Measurements from ENCODE around the gene CREBL2.
A peak's percentile ranks its signal among the peaks of the same experiment; 100 is the strongest.

Gene CREBL2

DNA sequence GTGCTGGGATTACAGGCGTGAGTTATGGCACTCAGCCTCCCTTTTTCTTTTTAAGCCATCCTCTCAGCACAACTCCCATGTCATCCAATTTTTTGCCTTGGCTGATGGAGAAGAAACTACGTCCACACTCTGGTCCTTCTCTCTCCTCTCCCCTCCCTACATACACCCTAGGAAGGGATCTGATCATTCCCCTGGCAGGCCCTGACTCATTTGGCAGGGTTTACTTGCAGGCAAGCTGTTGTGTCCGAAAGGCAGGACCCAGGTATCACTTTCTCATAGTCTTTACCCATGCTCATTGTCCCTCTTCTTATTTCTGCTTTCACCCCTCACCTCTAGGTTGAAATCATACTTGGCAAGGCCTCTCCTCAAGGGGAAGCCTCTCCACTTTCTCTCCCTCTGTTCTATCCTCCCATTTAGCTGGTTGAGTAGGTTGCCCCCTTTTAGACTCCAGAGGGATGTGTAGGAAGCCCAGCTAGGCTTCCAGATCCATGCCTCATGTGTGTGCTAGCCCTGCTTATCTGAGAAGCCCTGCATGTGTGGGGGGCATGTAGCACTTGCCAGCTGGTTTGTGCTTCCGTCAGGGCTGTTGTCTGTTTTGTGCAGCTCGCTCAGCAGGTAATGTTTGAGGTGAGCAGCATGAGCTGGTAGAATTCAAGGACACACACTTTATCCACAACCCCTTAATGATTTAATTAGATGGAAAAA, 69.5 kb downstream of the CREBL2 start:
- DNase-seq (ENCODE audit: low read depth) = no peak

DNA sequence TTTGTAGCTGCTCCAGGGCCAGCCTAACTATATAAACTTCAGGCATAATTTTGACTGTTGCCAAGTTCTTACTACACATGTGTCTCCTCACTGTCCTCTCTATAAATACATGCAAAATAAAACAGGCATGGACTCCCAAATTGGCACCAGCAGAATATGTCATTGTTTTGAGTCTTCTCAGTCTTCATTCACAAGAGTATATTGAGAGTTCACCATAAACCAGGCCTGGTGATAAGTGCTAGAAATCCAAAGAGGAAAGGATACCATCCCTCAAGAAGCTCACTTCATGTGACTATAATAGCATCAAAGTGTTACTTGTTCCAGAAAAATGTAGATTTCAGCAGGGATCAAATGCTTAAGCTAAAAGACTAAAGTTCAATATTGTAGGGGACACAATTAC, 70.6 kb downstream of the CREBL2 start:
- no peak for DNase-seq (ENCODE audit: low read depth)

DNA sequence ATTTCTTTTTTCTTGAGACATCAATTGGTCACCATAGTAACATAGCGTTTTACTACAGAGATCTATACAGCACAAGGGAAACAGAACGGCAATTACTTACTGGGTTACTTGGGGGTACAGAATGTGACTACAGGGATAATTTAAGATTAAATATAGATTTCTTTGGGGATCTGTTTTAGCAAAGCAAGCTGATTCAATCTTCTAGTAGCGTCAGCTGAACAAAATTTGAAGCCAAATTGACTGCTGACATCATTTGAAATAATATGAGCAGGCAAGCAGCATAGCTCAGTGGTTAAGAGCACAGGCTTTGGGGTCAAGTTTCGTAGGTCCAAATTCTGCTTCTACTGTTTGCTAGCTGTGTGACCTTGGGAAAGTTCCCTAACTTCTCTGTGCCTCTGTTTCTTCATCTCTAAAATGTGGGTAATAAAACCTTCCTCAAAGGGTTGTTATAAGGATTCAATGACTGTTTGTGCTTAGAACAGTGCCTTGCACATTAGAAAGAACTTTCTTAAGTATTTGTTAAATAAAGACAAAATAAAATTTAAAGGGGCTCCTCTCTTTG, 71.5 kb downstream of the CREBL2 start:
- DNase-seq (ENCODE audit: low read depth) = no peak

DNA sequence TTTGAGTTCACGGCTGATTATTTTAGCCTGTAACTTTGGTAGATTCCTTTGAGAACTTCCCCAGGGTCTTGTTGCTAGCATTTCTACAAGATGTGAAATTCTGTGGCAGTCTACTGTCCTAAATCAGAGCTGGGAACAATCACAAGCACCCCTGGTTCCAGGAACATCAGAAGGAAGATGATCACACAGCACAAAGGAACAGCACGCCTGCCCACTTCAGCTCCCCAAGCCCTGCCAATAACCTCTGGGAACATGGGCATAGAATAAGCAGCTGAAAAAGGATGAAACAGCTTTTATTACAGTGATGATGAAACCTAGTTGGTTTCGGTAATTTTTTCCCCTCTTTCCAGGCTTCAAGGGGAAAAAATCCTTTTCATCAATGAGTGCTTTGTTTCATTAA, 72.0 kb downstream of the CREBL2 start:
- no peak for DNase-seq (ENCODE audit: low read depth)

DNA sequence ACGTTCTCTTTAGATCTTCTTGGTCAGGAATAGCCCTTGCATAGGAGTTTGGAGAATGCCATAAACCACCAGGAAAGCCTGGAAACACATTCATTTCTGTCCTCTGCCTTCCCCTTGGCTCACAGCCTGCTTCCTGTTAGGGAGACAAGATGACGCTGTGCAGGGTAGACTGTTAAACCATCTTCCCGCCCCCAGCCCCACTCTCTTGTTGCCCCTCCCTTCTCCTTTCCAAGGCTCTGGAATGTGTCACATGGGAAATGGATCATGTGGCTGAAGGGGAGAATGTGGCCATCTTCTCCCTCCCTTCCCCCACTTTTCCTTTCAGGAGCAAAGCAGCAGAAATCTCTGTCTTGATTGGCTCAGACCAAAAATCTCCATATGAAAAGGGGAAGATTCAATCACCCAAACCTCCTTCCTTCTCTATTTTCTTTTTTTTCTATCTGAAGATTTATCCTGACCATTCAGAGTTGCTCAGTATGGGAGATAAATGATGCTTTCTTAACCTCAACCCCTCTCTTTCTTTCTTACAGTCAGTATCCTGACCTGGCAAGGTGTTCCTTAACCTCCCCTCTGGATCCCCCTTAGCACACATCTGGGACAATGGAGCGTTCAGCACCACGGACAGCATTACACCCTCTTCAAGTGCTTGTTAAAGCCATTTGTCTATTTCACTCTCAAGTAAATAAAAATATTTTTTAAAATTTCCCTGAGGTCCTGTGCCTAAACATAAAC, 72.9 kb downstream of the CREBL2 start:
- DNase-seq (ENCODE audit: low read depth) = peak; percentile 66

DNA sequence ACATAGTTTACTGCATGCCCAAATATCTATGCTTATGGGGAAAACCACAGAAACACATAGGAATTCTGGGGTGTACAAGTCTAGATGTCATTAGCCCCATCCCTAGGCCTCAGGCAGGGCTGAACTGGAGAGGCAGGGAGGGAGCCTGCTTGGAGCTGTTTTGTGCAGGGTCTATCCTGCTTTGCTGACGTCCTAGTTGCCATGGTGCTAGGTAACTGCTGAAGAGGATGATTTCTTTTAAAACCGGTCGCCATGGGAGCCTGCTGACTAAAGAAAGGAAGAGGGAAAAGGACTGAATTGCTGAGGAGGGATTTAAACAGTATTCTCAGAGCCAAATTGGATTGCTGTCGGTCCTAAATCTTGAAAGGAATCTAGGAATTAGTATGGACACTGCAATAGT, 73.6 kb downstream of the CREBL2 start:
- DNase-seq (ENCODE audit: low read depth) = no peak

DNA sequence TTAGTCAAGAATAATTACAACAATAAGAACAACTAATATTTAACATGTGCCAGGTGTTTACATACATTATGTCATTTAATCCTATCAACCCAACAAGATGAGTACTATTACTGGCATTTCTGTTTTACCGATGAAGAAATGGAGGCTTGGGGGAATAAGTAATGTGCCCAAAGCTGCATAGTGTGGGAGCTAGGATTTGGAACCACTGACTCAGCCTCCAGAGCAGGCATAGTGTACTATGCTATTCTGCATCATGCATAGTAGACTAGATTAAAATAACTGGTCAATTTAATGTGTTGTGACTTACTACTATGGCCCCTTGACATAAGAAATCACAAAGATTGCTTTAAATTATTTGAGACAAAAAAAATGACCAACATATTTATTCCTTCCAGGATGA, 74.8 kb downstream of the CREBL2 start:
- DNase-seq (ENCODE audit: low read depth) = peak; percentile 10

DNA sequence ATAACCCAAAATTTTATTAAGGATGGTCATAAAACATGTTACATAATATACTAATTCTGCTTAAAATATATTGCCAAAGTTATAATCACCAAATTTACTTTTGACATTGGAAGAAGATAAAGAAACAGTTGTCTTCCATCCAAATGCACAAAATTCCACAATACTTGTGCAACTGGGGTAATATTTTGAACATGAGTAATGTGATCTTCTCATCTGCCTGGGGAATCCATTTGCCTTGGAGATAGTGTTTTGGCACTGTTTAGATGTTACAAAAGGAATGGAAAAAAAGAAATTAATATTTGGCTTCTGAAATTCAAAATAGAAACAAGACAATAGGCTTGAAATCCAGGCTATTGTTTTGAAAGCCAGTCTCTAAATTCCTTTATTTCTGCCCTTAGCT, 75.2 kb downstream of the CREBL2 start:
- DNase-seq (ENCODE audit: low read depth) = peak; percentile 73

DNA sequence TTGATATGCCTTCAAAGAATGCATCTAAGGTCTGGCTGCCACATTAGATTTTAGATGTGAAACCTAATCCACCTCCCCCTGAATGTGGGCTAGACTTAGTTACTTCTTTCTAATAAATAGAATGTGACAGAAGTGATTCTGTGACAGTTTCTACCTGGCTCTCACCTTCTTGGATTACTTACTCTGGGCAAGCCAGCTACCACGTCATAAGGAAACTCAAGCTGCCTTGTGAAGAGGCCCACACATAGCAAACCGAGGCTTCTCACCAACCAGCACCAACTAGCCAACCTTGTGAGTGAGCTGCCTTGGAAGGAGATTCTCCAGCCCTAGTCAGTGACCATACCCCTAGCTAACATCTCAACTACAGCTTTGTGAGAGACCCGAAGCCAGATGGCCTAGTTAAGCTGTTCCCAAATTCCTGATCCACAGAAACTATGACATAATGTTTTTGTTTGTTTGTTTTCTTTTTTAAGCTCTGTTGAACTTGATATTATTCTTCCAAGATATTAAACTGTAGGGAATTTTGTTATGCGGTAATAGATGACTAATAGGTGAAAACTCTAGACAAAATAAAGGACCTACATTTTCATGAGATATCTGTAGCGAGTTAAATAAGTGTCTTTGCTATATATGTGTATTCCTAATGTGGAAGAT, 78.1 kb downstream of the CREBL2 start:
- DNase-seq (ENCODE audit: low read depth) = peak; percentile 32

DNA sequence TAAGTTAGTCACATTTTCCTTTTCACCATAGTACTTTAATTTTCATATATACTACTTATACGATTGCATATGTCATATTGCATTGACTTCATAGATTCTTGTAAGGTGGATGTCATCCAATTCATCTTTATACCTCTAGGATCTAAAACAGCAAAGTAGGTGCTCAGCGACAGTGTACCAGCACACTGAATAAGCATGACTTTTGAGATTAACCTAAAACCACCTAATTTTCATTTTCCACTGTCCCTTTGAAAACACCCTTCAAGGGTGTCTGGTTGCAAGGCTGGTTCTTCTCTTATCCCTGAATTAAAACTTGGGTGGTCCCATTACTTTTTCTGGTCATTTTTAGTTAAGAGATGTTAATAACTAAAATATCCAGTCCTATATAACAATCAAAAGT, 79.9 kb downstream of the CREBL2 start:
- DNase-seq (ENCODE audit: low read depth) = no peak

DNA sequence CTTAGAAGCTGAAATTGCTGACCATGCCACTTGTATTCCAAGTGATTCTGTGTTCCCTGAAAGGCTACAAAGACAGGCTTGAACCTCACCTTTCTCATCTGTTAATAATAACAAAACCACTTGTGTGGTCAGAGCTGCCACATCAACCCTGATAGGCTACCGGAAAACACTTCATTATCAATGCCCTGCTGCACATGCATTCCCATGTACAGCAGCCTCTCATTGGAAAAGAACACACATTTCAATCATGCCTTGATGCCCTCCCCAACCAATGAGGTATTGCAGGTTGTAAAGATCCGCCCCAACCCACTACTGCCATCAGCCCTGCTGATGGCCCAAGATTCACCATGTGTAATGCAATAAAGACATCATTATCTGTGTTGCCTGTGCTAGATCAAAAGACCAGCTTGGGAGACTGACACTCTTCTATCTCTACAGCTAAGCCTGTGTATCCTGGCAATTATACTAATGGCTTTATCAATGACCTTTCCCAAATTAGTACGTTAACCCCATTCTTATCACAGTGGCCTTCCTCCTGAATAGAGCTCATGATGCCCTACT, 81.5 kb downstream of the CREBL2 start:
- no peak for DNase-seq (ENCODE audit: low read depth)
